Endothelial cell of hepatic sinusoid (primary cell): ENCODE data around the gene KAZN.

Experiments
- in situ Hi-C: cut with HindIII; loops from 2 replicates; pipeline ENCODE4 v1.10.0; 2017; ENCODE audit warnings: low sequenced_read_pairs

The KAZN gene

GRCh38 chr1:14809191-14809981 lies 210.9 kb downstream of the KAZN start:
- in situ Hi-C loops, result no loop called here

- in situ Hi-C loops, result no loop called here
These were observed 212.3 kb downstream of the KAZN start for GRCh38 chr1:14810595-14811361.

- in situ Hi-C loops, result no loop called here
These were observed 213.1 kb downstream of the KAZN start for GRCh38 chr1:14811573-14811972.

GRCh38 chr1:14812189-14812588 lies 213.7 kb downstream of the KAZN start:
- in situ Hi-C loops, result no loop called here

GRCh38 chr1:14815175-14815877 lies 216.8 kb downstream of the KAZN start:
- in situ Hi-C loops, result no loop called here

- in situ Hi-C loops, result no loop called here
These were observed 219.0 kb downstream of the KAZN start for GRCh38 chr1:14817223-14818170.

GRCh38 chr1:14820295-14821085 lies 222.0 kb downstream of the KAZN start:
- in situ Hi-C loops, result loop anchor here (10.0 kb wide), 1 partner anchor 74 kb away; no protein-coding TSS in a partner anchor

- in situ Hi-C loops, result loop anchor here (10.0 kb wide), 1 partner anchor 72 kb away; no protein-coding TSS in a partner anchor
These were observed 224.0 kb downstream of the KAZN start for GRCh38 chr1:14822493-14822892.

GRCh38 chr1:14822996-14823395 lies 224.5 kb downstream of the KAZN start:
- in situ Hi-C loops, result loop anchor here (10.0 kb wide), 1 partner anchor 72 kb away; no protein-coding TSS in a partner anchor

GRCh38 chr1:14824314-14824915 lies 225.9 kb downstream of the KAZN start:
- in situ Hi-C loops, result loop anchor here (10.0 kb wide), 1 partner anchor 70 kb away; no protein-coding TSS in a partner anchor

GRCh38 chr1:14825396-14825795 lies 226.9 kb downstream of the KAZN start:
- in situ Hi-C loops, result loop anchor here (10.0 kb wide), 1 partner anchor 69 kb away; no protein-coding TSS in a partner anchor

- in situ Hi-C loops, result loop anchor here (10.0 kb wide), 1 partner anchor 69 kb away; no protein-coding TSS in a partner anchor
These were observed 227.7 kb downstream of the KAZN start for GRCh38 chr1:14826172-14826636.

- in situ Hi-C loops, result loop anchor here (10.0 kb wide), 1 partner anchor 68 kb away; no protein-coding TSS in a partner anchor
These were observed 228.3 kb downstream of the KAZN start for GRCh38 chr1:14826731-14827326.

- in situ Hi-C loops, result loop anchor here (10.0 kb wide), 1 partner anchor 67 kb away; no protein-coding TSS in a partner anchor
These were observed 229.4 kb downstream of the KAZN start for GRCh38 chr1:14827870-14828269.

- in situ Hi-C loops, result loop anchor here (10.0 kb wide), 1 partner anchor 66 kb away; no protein-coding TSS in a partner anchor
These were observed 230.2 kb downstream of the KAZN start for GRCh38 chr1:14828665-14829064.

- in situ Hi-C loops, result no loop called here
These were observed 237.2 kb downstream of the KAZN start for GRCh38 chr1:14835725-14836124.

GRCh38 chr1:14836426-14837140 lies 238.1 kb downstream of the KAZN start:
- in situ Hi-C loops, result no loop called here
